K562 (cell line): ENCODE data around the gene HSPA8. TPM values are rescaled to one million over a fixed set of nuclear protein-coding genes. Genes with fewer than 3 reads are reported as not detected.

Source experiments
- ATAC-seq: fragments of 200-7000 bp; cut with Tn5 transposase; 3 replicates; pipeline ENCODE4 v1.9.1; 2020; ENCODE audit warnings: moderate library complexity
- BruUV-seq: library from RNA; stranded (reverse); fragments of 400-500 nt; replicated peaks from 2 replicates; lab custom pipeline; 2021; lab: Mats Ljungman, UMichigan
- CTCF ChIA-PET: fragments of 300-600 bp; formaldehyde crosslinking; extraction: SDS; loops from one replicate; lab custom pipeline; 2021; ENCODE audit warnings: low intra/inter-chr PET ratio; lab: Yijun Ruan, JAX
- POLR2A ChIA-PET: fragments of 300-600, 350-650 bp; sonication (Branson Sonifier 250); formaldehyde crosslinking; extraction: SDS; loops from one replicate; lab custom pipeline; 2021; ENCODE audit warnings: antibody characterized with exemption, inconsistent platforms; lab: Yijun Ruan, JAX
- DNase-seq, 4 experiments: peaks; one replicate each; pipeline versions ENCODE4 v3.0.0 to v3.0.0-alpha.2; 2011 to 2018; ENCODE audit warnings: low spot score in 3 of 4, mixed read lengths in 3 of 4; ENCODE audit errors: extremely low read depth in 1 of 4
- FAIRE-seq: peaks from 2 replicates; lab custom pipeline; 2011; peaks lifted over from hg19 to GRCh38; lab: Jason Lieb, UNC
- H2AFZ ChIP-seq: 2 replicates; pipeline ENCODE4 v1.6.0; 2011; ENCODE audit warnings: low read depth, low read length, control low read depth, inconsistent platforms
- H3K27ac ChIP-seq: fragments of 200-600 bp; 3 replicates; pipeline ENCODE4 v1.8.0; 2011; ENCODE audit warnings: low read depth, mild to moderate bottlenecking, control low read depth, inconsistent platforms, low read length, moderate library complexity, mixed read lengths; ENCODE audit errors: extremely low read depth
- H3K27me3 ChIP-seq, 2 experiments: fragments of 300-600 bp in 1 of 2; 2 replicates in 1 of 2; 3 replicates in 1 of 2; pipeline versions ENCODE4 v1.6.0 to v1.8.0; 2011; ENCODE audit warnings: inconsistent platforms in 2 of 2, low read length in 2 of 2, mild to moderate bottlenecking in 1 of 2, mixed read lengths in 1 of 2, moderate library complexity in 1 of 2; ENCODE audit not compliant: control insufficient read depth in 2 of 2, insufficient read depth in 2 of 2
- H3K36me3 ChIP-seq: fragments of 300-600 bp; 3 replicates; pipeline ENCODE4 v1.8.0; 2011; ENCODE audit warnings: mild to moderate bottlenecking, low read length, inconsistent platforms; ENCODE audit not compliant: control insufficient read depth, insufficient read depth
- H3K4me1 ChIP-seq, 2 experiments: fragments of 200-600 bp in 1 of 2; replicated peaks in 1 of 2; 2 replicates in 1 of 2; 3 replicates in 1 of 2; pipeline versions ENCODE4 v1.5.1 to v1.8.0; 2011; ENCODE audit warnings: inconsistent platforms in 2 of 2, low read length in 2 of 2, mild to moderate bottlenecking in 1 of 2, mixed read lengths in 1 of 2, moderate library complexity in 1 of 2; ENCODE audit not compliant: control insufficient read depth in 2 of 2, insufficient read depth in 2 of 2
- H3K4me2 ChIP-seq: 2 replicates; pipeline ENCODE4 v1.6.1; 2011; ENCODE audit warnings: low read length, control low read depth, inconsistent platforms, mixed read lengths; ENCODE audit not compliant: insufficient read depth
- H3K4me3 ChIP-seq: fragments of 200-600 bp; sonication (generic), shearing (Covaris generic); 2 replicates; pipeline ENCODE4 v1.5.1; 2016; ENCODE audit warnings: control low read depth, inconsistent platforms
- H3K79me2 ChIP-seq: fragments of 200-600 bp; 3 replicates; pipeline ENCODE4 v1.8.0; 2011; ENCODE audit warnings: low read length, inconsistent platforms; ENCODE audit not compliant: control insufficient read depth, insufficient read depth
- H3K9ac ChIP-seq, 2 experiments: 2 replicates each; pipeline versions ENCODE4 v1.6.0 to v1.6.1; 2011; ENCODE audit warnings: low read depth in 2 of 2, low read length in 2 of 2, control low read depth in 1 of 2, inconsistent platforms in 1 of 2, mild to moderate bottlenecking in 1 of 2, mixed read lengths in 1 of 2; ENCODE audit not compliant: insufficient read depth in 1 of 2
- H3K9me1 ChIP-seq: one replicate; pipeline ENCODE4 v1.6.0; 2011; ENCODE audit warnings: inconsistent platforms, mild to moderate bottlenecking, low read length, moderate library complexity; ENCODE audit not compliant: control insufficient read depth, insufficient read depth
- H3K9me3 ChIP-seq: replicated peaks from 2 replicates; pipeline ENCODE4 v1.5.1; 2011; ENCODE audit warnings: low read depth, low read length, inconsistent platforms; ENCODE audit not compliant: control insufficient read depth, insufficient read depth
- H4K20me1 ChIP-seq: replicated peaks from 2 replicates; pipeline ENCODE4 v1.6.1; 2011; ENCODE audit warnings: low read length, inconsistent platforms, mixed read lengths; ENCODE audit not compliant: control insufficient read depth, insufficient read depth
- ARID2 ChIP-seq: fragments of 450-650 bp; IDR thresholded peaks from 2 replicates; pipeline ENCODE4 v1.6.1; 2017; ENCODE audit warnings: antibody characterized with exemption, mild to moderate bottlenecking
- ARNT ChIP-seq, 2 experiments: fragments of 450-650 bp; IDR thresholded peaks; 2 replicates each; pipeline ENCODE4 v1.6.1; 2016; ENCODE audit warnings: mild to moderate bottlenecking in 1 of 2
- ELK1 ChIP-seq: sonication (generic); formaldehyde crosslinking; IDR thresholded peaks from 2 replicates; pipeline ENCODE4 v1.8.1; 2022; ENCODE audit warnings: missing genetic modification reagents
- MCM5 ChIP-seq: fragments of 450-650 bp; IDR thresholded peaks from 2 replicates; pipeline ENCODE4 v1.6.1; 2016; ENCODE audit warnings: low read depth
- MLX ChIP-seq, 2 experiments: fragments of 450-650 bp in 1 of 2; sonication (generic) in 1 of 2; formaldehyde crosslinking; conservative IDR thresholded peaks; 2 replicates each; pipeline versions ENCODE4 v1.4.0 to v1.8.1; 2020 to 2022; ENCODE audit warnings: mild to moderate bottlenecking in 1 of 2, missing genetic modification reagents in 1 of 2
- NFIC ChIP-seq: fragments of 450-650 bp; IDR thresholded peaks from 2 replicates; pipeline ENCODE4 v1.6.1; 2017; ENCODE audit warnings: mild to moderate bottlenecking, inconsistent platforms
- RHOXF2B ChIP-seq: fragments of 250-450 bp; sonication (Bioruptor Pico); conservative IDR thresholded peaks from 2 replicates; pipeline ENCODE4 v1.5.1; 2021
- SMC3 ChIP-seq: conservative IDR thresholded peaks from 2 replicates; pipeline ENCODE4 v1.6.1; 2011; ENCODE audit warnings: low read depth, low read length, improper control_type of control experiment; ENCODE audit not compliant: insufficient read depth
- USF2 ChIP-seq: sonication (generic); formaldehyde crosslinking; IDR thresholded peaks from 2 replicates; pipeline ENCODE4 v1.5.0; 2020; ENCODE audit warnings: missing genetic modification reagents
- XRCC4 ChIP-seq: IDR thresholded peaks from one replicate; pipeline ENCODE4 v1.6.1; 2011; ENCODE audit not compliant: insufficient read depth, insufficient read length; ENCODE audit errors: extremely low read depth
- ZFP36 ChIP-seq: fragments of 150-350 bp; IDR thresholded peaks from 2 replicates; pipeline ENCODE4 v1.6.1; 2018; ENCODE audit warnings: low read length, low read depth; ENCODE audit not compliant: partially characterized antibody
- ZNF717 ChIP-seq: fragments of 250-450 bp; sonication (Bioruptor Pico); IDR thresholded peaks from 2 replicates; pipeline ENCODE4 v1.5.0; 2021
- WGBS: fragments of 100-300 bp; shearing (Covaris generic); methylation state at CpG from one replicate; pipeline ENCODE4 v1.1.6; 2016; ENCODE audit warnings: low coverage, mixed read lengths; ENCODE audit not compliant: insufficient coverage; ENCODE audit errors: missing lambda C conversion rate; 5-methylcytosine and 5-hydroxymethylcytosine counted together
- in situ Hi-C: fragments of 300-500 bp; cut with MboI; formaldehyde crosslinking; loops from 4 replicates; pipeline ENCODE4 v1.15.0; 2018; ENCODE audit warnings: inconsistent platforms, mixed read lengths
- intact Hi-C: fragments of 100-400 bp; cut with micrococcal nuclease; formaldehyde crosslinking; loops from 2 replicates; pipeline ENCODE4 v1.14.2; 2022
- polyA plus RNA-seq, 8 experiments: library from polyadenylated mRNA; depleted of rRNA in 4 of 8; stranded (reverse) in 5 of 8; unstranded in 3 of 8; fragments of >200 nt; fragmentation: Nextera tagmentation in 2 of 8; fragmentation: Illumina TruSeq in 1 of 8; extraction: Ambion mirVana in 2 of 8; extraction: Trizol in 1 of 8; gene quantifications; 2 replicates each; pipeline versions ENCODE4 v1.2.1 to v1.2.3, GENCODE V29; 2011 to 2014; ENCODE audit warnings: inconsistent platforms in 1 of 8, missing spikeins in 1 of 8
- total RNA-seq, 7 experiments: library from RNA; depleted of rRNA in 6 of 7; stranded (reverse); fragments of >200 nt in 6 of 7; fragmentation: Illumina TruSeq in 2 of 7; extraction: Trizol in 2 of 7; gene quantifications; 2 replicates each; pipeline versions ENCODE4 v1.2.1 to v1.2.3, GENCODE V29; 2011 to 2021; ENCODE audit warnings: low replicate concordance in 1 of 7
- TF ChIP-seq, protein P1 (sequence below): fragments of 250-450 bp; sonication (Bioruptor Pico); IDR thresholded peaks from 2 replicates; pipeline ENCODE4 v1.5.0; 2020; ENCODE audit warnings: mild to moderate bottlenecking, borderline replicate concordance
- TF ChIP-seq, protein P2 (sequence below): IDR thresholded peaks from 2 replicates; pipeline ENCODE4 v1.6.1; 2016; ENCODE audit warnings: missing genetic modification characterization, missing compliant biosample characterization

Gene HSPA8
- total and polyA plus RNA-seq, 9 of the 15 experiments (the other 6 are each of a cell fraction or from before 2014, with no cell fraction given): 1,250 to 3,966 (median 2,773) TPM

- ChIA-PET CTCF (interaction anchor here (1.2 to 2.0 kb wide), 2 partner anchors 49 to 144 kb away, joined by 4 to 9 read pairs; no protein-coding TSS in a partner anchor), POLR2A (interaction anchor here (1.1 to 1.5 kb wide), 3 partner anchors 12 to 79 kb away, joined by 3 to 6 read pairs (median 4); no protein-coding TSS in a partner anchor)
- WGBS: 2% methylated on average over 5 of the region's 8 CpGs
- Histone ChIP-seq H3K79me2 (no peaks in the 10 kb centered on the region), H3K27ac (no peak overlapping the region), H3K9me1 (no peaks in the 10 kb centered on the region), H3K36me3 (no peaks in the 10 kb centered on the region), H3K4me1 (no peaks in the 10 kb centered on the region; a peak in 1 of 5 replicates), H2AFZ (no peak overlapping the region), H3K9ac (no peak overlapping the region), H3K4me3 (no peak overlapping the region), H3K4me2 (no peak overlapping the region), H3K9me3 (no peaks in the 10 kb centered on the region), H3K27me3 (peaks cover 30 to 55% of the 10 kb centered on the region in 2 experiments), H4K20me1 (no peaks in the 10 kb centered on the region)
- FAIRE-seq (peak; percentile 86), ATAC-seq (peak; percentile 79), DNase-seq (peak; percentile 29 to 47 (median 33))
- in situ Hi-C loops: loop anchor here (25.0 kb wide), 1 partner anchor 384 kb away; no protein-coding TSS in a partner anchor
- intact Hi-C loops: no loop called here
- BruUV-seq: no TSS peak
- TF ChIP-seq ARID2: no peak
- TF ChIP-seq XRCC4: no peak
- peak; percentile 30; the same call in 1 of the 2 replicates for TF ChIP-seq NFIC
- TF ChIP-seq USF2 (CRISPR knock-in tag): no peak
- no peak for TF ChIP-seq MLX (CRISPR knock-in tag; conservative IDR thresholded peaks at IDR 0.05)
- TF ChIP-seq ELK1 (CRISPR knock-in tag): no peak
- TF ChIP-seq ZFP36: no peak
- TF ChIP-seq MCM5: no peak
- no peak for TF ChIP-seq ARNT (IDR thresholded peaks at IDR 0.05)
- no peak for TF ChIP-seq ZNF717 (CRISPR knock-in tag)
- TF ChIP-seq RHOXF2B (CRISPR knock-in tag): no peak
- TF ChIP-seq, protein P1, sequence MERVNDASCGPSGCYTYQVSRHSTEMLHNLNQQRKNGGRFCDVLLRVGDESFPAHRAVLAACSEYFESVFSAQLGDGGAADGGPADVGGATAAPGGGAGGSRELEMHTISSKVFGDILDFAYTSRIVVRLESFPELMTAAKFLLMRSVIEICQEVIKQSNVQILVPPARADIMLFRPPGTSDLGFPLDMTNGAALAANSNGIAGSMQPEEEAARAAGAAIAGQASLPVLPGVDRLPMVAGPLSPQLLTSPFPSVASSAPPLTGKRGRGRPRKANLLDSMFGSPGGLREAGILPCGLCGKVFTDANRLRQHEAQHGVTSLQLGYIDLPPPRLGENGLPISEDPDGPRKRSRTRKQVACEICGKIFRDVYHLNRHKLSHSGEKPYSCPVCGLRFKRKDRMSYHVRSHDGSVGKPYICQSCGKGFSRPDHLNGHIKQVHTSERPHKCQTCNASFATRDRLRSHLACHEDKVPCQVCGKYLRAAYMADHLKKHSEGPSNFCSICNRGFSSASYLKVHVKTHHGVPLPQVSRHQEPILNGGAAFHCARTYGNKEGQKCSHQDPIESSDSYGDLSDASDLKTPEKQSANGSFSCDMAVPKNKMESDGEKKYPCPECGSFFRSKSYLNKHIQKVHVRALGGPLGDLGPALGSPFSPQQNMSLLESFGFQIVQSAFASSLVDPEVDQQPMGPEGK (CRISPR knock-in tag): no peak
- TF ChIP-seq, protein P2, sequence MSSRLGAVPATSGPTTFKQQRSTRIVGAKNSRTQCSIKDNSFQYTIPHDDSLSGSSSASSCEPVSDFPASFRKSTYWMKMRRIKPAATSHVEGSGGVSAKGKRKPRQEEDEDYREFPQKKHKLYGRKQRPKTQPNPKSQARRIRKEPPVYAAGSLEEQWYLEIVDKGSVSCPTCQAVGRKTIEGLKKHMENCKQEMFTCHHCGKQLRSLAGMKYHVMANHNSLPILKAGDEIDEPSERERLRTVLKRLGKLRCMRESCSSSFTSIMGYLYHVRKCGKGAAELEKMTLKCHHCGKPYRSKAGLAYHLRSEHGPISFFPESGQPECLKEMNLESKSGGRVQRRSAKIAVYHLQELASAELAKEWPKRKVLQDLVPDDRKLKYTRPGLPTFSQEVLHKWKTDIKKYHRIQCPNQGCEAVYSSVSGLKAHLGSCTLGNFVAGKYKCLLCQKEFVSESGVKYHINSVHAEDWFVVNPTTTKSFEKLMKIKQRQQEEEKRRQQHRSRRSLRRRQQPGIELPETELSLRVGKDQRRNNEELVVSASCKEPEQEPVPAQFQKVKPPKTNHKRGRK: peak; percentile 72; the same call in 1 of the 2 replicates
- 0 out of 2 replicates have a peak, but pooled peaks have one; percentile 37 for TF ChIP-seq SMC3
Observed at GRCh38 chr11:123103326-123103980, 41.5 kb upstream of the HSPA8 start.
